GM04504 (cell line): Measurements from ENCODE around the gene DGCR2.
A peak's percentile ranks its signal among the peaks of the same experiment; 100 is the strongest.
"Not testable (repeated sequence)": the region's sequence is repeated elsewhere in the genome, so short reads cannot be mapped to it uniquely, and the experiment has no call there.

ENCODE experiments used
- DNase-seq: peaks from one replicate; pipeline ENCODE4 v3.0.0-alpha.2; 2012; ENCODE audit warnings: low read depth

Gene DGCR2

DNA sequence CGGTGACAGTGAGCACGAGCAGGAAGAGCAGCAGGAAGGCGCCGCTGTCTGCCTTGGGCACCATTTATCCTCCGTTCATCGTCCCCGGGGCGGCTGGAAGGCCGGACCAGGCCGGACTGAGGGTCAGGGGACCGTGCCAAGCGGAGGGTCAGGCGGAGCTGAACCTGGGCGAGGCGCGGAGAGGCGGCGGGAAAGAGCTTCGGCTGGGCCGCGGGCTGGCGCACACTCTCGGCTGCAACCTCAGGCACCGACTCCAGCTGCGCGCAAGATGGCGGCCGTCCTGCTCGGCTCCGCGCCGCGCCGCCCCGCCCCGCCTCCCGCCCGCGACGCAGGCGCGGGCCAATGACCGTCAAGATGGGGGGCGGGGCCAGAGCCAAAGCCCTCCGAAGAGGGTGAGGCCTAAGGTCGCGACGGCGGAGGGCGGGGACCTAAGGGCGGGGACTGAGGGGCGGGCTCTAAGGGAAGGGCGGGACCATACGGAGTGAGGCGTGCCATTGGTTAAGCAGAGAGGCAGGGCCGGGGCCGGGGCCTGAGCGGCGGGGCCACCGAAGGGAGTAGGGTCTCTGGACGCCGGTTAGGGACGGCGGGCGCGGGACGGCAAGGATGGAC, at the start of gene DGCR2:
TSS of gene DGCR2 (minus strand) at position 270 of the 609 bp plus-strand sequence. CDS start at position 64, 206 bp downstream.
- DNase-seq = peak; percentile 93

DNA sequence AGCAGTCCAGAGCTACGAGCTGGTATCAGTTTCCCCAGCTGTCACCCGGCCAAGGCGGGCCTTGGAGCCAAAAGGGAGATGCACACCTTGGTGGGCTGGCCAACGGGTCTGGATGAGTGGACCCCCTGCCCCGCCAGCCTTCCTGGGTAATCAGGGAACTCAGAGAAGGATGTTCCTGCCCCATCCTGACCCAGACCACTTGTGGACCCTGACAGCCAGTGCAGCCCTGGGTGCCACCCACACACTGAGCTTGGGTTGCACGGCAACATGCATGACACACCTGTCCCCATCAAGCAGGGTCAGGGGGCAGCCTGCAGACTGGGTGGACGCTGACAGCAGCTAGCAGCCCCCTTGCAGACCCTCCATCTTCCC, 47.7 kb upstream of the DGCR2 start:
- DNase-seq = no peak

DNA sequence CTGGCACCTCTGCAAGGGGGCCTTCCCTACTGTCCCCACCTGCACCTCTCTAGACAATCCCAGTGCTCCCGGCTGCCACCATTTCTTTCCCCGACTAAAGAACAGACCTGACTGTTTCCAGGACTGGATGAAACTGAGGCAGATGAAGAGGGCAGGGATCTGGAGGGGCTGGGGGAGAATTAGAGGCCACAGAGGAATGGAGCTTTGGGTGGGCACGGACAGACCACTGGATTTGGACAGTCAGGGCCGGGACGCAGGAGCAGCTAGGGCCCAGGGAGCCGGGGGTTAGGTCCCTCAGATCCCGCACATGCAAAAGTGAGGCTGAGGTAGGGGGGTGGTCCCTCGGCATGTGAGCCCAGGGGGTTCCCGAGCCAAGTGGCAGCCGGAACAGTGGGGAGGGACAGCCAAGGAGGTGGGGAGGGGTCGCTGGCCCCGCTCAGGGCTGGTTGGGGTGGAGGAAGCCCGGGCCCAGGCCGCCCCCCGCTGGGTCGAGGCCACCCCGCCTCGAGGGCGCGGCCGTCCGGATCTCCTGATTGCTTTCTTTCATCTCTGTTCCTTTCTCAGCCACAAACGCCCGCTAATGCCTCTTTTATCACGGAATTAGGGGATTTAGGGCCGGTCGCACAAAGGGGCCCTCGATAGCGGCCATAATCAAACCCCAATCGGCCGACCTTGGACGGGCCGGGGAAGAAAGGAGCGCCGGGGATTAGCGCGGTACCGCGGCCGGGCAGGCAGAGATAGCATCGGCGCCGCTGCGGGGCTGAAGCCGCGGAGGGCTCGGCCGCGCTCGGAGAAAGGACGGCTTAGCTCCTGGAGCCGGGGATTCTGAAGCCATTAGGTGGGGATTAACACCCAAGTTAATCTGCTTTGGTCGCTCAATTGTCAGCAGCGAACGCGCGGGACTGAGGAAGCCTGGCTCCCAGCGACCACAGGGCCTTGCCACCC, 47.1 kb upstream of the DGCR2 start:
- no peak for DNase-seq

- no peak for DNase-seq
Measured at GRCh38 chr22:19168088-19168890, 46.1 kb upstream of the DGCR2 start.

GRCh38 chr22:19167106-19167869, 45.1 kb upstream of the DGCR2 start:
- no peak for DNase-seq

DNA sequence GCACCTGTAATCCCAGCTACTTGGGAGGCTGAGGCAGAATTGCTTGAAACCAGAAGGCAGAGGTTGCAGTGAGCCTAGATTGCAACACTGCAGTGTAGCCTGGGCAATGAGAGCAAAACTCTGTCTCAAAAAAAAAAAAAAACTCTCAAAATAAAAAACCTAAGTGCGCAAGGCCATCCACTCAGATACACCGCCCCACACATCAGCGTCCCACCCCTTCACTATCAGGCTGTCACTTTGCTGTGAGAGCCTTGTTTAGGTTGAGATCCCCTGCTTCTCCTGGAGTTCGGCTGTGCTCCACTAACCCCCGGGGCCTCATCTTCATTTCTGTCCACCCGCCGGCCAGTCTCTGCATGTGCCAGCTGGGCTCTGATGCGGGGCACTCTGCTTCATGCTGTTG, 44.2 kb upstream of the DGCR2 start:
- no peak for DNase-seq

- DNase-seq = no peak
Measured at GRCh38 chr22:19164425-19164824, 42.2 kb upstream of the DGCR2 start.

GRCh38 chr22:19158649-19159048, 36.4 kb upstream of the DGCR2 start:
- not testable (repeated sequence) for DNase-seq

DNA sequence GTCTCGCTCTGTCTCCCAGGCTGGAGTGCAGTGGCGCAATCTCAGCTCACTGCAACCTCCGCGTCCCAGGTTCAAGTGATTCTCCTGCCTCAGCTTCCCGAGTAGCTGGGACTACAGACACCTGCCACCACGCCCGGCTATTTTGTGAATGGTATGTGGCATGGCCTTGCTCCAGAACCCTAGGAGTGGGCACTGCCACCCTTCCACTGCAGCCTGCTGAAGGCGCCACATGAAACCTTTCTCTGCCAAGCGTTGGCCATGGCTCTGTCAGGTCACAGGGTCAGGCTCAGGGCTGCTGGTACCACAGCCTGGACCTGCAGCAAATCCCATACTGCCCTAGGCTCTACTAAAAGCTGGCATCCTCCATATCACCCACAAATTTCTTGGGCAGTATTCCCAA, 33.9 kb upstream of the DGCR2 start:
- DNase-seq = not testable (repeated sequence)

- DNase-seq = no peak
Measured at GRCh38 chr22:19152942-19153883, 31.0 kb upstream of the DGCR2 start.

- no peak for DNase-seq
Measured at GRCh38 chr22:19151329-19152191, 29.3 kb upstream of the DGCR2 start.

DNA sequence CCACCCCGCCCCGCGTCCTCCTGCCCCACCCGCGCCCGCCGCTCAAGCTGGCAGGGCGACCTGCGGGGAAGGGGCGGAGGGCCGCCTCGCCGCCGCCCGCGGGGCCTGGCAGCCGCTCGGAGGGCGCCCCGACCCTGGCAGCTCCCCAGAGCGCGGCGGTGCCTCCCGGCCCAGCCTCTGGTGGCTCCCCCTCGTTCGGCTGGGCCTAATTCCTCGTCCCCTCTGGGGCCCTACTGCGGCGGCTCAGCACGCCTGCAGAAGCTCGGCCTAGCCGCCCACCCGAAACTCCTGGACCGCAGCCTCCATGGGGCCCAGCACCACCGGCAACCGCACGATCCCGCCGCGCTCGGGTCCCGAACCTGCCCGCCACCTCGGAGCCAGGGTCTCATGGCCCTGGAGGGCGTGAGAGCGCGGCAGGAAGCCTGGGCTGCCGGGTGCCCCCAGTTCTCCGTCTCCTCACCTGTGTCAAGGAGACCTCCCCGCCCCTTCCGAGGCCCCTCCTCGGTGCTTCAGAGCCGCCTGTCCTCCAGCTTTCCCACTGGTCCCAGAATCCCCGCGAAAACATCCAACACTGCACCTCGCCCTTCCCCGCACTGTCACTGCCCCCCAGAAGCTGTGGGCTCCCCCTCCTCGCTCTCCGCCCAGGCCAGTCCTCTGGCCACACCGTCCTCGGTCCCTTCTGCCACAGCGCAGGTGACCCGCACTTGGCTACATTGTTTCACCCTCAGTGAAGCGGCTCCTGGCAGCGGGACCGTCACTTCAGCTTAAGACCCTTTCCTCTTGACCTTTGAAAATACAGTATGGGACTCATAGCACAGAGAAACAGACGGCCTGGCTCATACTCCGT, 28.5 kb upstream of the DGCR2 start:
- DNase-seq = no peak

- no peak for DNase-seq
Measured at GRCh38 chr22:19149991-19150390, 27.8 kb upstream of the DGCR2 start, which contains the start of gene GSC2. TSS of gene GSC2 (minus strand) at chr22:19150292. CDS start at chr22:19150283, 9 bp downstream.

- no peak for DNase-seq
Measured at GRCh38 chr22:19149047-19149883, 27.1 kb upstream of the DGCR2 start.

- no peak for DNase-seq
Measured at GRCh38 chr22:19148417-19149046, 26.3 kb upstream of the DGCR2 start.

DNA sequence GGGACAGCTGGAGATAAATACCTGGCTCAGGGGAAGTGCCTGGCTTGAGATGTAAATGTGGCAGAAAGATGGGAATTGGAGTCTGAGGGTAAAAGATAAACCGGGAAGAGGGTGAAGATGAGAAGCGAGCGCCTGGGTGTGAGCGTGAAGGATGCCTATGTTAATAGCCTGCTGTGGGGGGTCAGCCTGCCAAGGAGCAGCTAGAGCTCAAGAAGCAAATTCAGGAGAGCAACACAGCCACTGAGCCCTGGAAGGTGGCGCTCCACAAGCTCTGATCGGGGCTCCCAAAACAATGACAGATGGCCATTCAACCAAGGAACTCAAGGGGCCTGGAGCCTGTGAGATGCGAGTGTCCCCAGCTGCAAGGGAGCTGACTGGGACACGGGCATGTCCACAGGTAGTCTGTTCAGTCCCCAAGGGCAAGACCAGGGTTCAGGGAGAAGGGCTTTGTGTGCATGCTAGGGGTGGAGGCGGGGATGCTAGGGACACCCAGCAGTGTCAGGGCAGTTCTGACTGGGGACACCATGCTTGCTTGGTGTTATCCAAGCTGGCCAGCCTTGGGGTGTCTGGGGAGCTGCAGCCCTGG, 25.1 kb upstream of the DGCR2 start:
- DNase-seq = no peak
